Measurements from ENCODE around the gene PARD6B. TPM values are rescaled to one million over a fixed set of nuclear protein-coding genes. Genes with fewer than 3 reads are reported as not detected.

PARD6B gene
- total and polyA plus RNA-seq, 2 of the 13 experiments (the other 11 are each of a cell fraction or from before 2014, with no cell fraction given), result 6.9 to 22.2 TPM

GRCh38 chr20:50794846-50795634, 63.7 kb downstream of the PARD6B start, which contains the start of gene BCAS4 (continued):
- TF ChIP-seq ZNF687 (CRISPR knock-in tag; IDR thresholded peaks at IDR 0.05) (peak; percentile 87), ZFP36L2 (CRISPR knock-in tag; IDR thresholded peaks at IDR 0.05) (no peak), ISL2 (CRISPR knock-in tag; IDR thresholded peaks at IDR 0.05) (peak; percentile 33; the same call in 1 of the 2 replicates), ZNF230 (CRISPR knock-in tag; IDR thresholded peaks at IDR 0.05) (peak; percentile 88; the same call in 1 of the 2 replicates), REXO4 (CRISPR knock-in tag; IDR thresholded peaks at IDR 0.05; ENCODE audit: borderline replicate concordance) (no peak), ZFP36 (IDR thresholded peaks at IDR 0.05; ENCODE audit: borderline replicate concordance, low read depth, low read length, partially characterized antibody) (peak; percentile 97), ATF7-NPFF (CRISPR knock-in tag; IDR thresholded peaks at IDR 0.05; ENCODE audit: low read depth) (0 out of 2 replicates have a peak, but pooled peaks have one; percentile 27), PCBP2 (optimal IDR thresholded peaks at IDR 0.05; ENCODE audit: low read depth, low read length, poor library complexity, severe bottlenecking) (no peak), NR2C2 (CRISPR knock-in tag; IDR thresholded peaks at IDR 0.05; ENCODE audit: borderline replicate concordance) (peak; percentile 35; the same call in 1 of the 2 replicates), FOXO1 (CRISPR knock-in tag; IDR thresholded peaks at IDR 0.05) (no peak), ZNF549 (CRISPR knock-in tag; IDR thresholded peaks at IDR 0.05) (0 out of 2 replicates have a peak, but pooled peaks have one; percentile 30), ZFX (CRISPR knock-in tag; IDR thresholded peaks at IDR 0.05; ENCODE audit: low read depth) (peak; percentile 85), ZNF639 (CRISPR knock-in tag; conservative IDR thresholded peaks at IDR 0.05) (peak; percentile 55; the same call in 1 of the 2 replicates), TCF12 (IDR thresholded peaks at IDR 0.05) (no peak), TCF12 (CRISPR knock-in tag; IDR thresholded peaks at IDR 0.05) (0 out of 2 replicates have a peak, but pooled peaks have one; percentile 23), SMC3 (IDR thresholded peaks at IDR 0.05; ENCODE audit: low read length) (peak; percentile 17; the same call in 1 of the 2 replicates), TIGD3 (CRISPR knock-in tag; IDR thresholded peaks at IDR 0.05; ENCODE audit: borderline replicate concordance) (no peak), GFI1 (CRISPR knock-in tag; IDR thresholded peaks at IDR 0.05; ENCODE audit: borderline replicate concordance) (peak; percentile 6; the same call in 1 of the 2 replicates), U2AF2 (IDR thresholded peaks at IDR 0.05; ENCODE audit: low read depth, low read length) (no peak), NR0B2 (CRISPR knock-in tag; IDR thresholded peaks at IDR 0.05) (peak; percentile 53; the same call in 1 of the 2 replicates), NPAS2 (CRISPR knock-in tag; IDR thresholded peaks at IDR 0.05; ENCODE audit: borderline replicate concordance) (no peak), ZNF441 (CRISPR knock-in tag; IDR thresholded peaks at IDR 0.05; ENCODE audit: borderline replicate concordance) (no peak)

Measured in HepG2 (cell line).